IPS DF 4.7 (cell line): ENCODE measurements around the gene FGF3.

Experiments used
- DNase-seq: peaks from one replicate; pipeline ENCODE4 v3.0.0-alpha.2; 2013; ENCODE audit warnings: low spot score; ENCODE audit errors: extremely low read depth

Gene FGF3

GRCh38 chr11:69825037-69825834 is 6.0 kb upstream of the FGF3 start:
- DNase-seq: no peak

GRCh38 chr11:69823641-69824265 is 4.5 kb upstream of the FGF3 start:
- no peak for DNase-seq

- no peak for DNase-seq
These were observed 3.7 kb upstream of the FGF3 start for GRCh38 chr11:69822676-69823494.

GRCh38 chr11:69821511-69822040 is 2.4 kb upstream of the FGF3 start:
- DNase-seq: no peak

- DNase-seq: no peak
These were observed 1.2 kb upstream of the FGF3 start for GRCh38 chr11:69820441-69820840.

GRCh38 chr11:69819541-69820070 is 390 bp upstream of the FGF3 start:
- DNase-seq: no peak

- DNase-seq: no peak
These were observed 999 bp downstream of the FGF3 start for GRCh38 chr11:69818231-69818602.

GRCh38 chr11:69817265-69818230 is 1.7 kb downstream of the FGF3 start:
- no peak for DNase-seq

GRCh38 chr11:69816671-69817070 is 2.5 kb downstream of the FGF3 start:
- no peak for DNase-seq

- DNase-seq: no peak
These were observed 3.2 kb downstream of the FGF3 start for GRCh38 chr11:69815973-69816372.

- no peak for DNase-seq
These were observed 4.3 kb downstream of the FGF3 start for GRCh38 chr11:69814902-69815301.

GRCh38 chr11:69814411-69814810 is 4.8 kb downstream of the FGF3 start:
- DNase-seq: no peak

GRCh38 chr11:69813839-69814238 is 5.4 kb downstream of the FGF3 start:
- no peak for DNase-seq

GRCh38 chr11:69812946-69813345 is 6.3 kb downstream of the FGF3 start:
- no peak for DNase-seq

GRCh38 chr11:69812256-69812655 is 7.0 kb downstream of the FGF3 start:
- no peak for DNase-seq

- no peak for DNase-seq
These were observed 7.8 kb downstream of the FGF3 start for GRCh38 chr11:69811431-69811830.

GRCh38 chr11:69810289-69811118 is 8.7 kb downstream of the FGF3 start:
- no peak for DNase-seq

- DNase-seq: no peak
These were observed 10.5 kb downstream of the FGF3 start for GRCh38 chr11:69808667-69809086.

- no peak for DNase-seq
These were observed 12.0 kb downstream of the FGF3 start for GRCh38 chr11:69807106-69807815.
